Central memory CD8-positive, alpha-beta T cell (primary cell): ENCODE measurements around the gene PAH.

Experiments
- ATAC-seq: fragments of 150-1000 bp; cut with Tn5 transposase; replicated peaks from 2 replicates; pipeline ENCODE4 v1.10.0; 2022; ENCODE audit warnings: mild to moderate bottlenecking, moderate FRiP score, moderate number of reproducible peaks; ENCODE audit not compliant: poor library complexity, severe bottlenecking; ENCODE audit errors: extremely low read depth
- DNase-seq, 2 donors: peaks; one replicate each; pipeline ENCODE4 v3.0.0; 2021; ENCODE audit warnings: low spot score in 2 of 2
- H3K27ac Mint-ChIP-seq: one replicate; pipeline ENCODE4 v1.8.0; 2022; ENCODE audit warnings: low read depth, mild to moderate bottlenecking, moderate library complexity, mixed read lengths
- H3K27me3 Mint-ChIP-seq: one replicate; pipeline ENCODE4 v1.8.0; 2022; ENCODE audit warnings: mixed read lengths
- H3K36me3 Mint-ChIP-seq: one replicate; pipeline ENCODE4 v1.8.0; 2022; ENCODE audit warnings: mild to moderate bottlenecking, moderate library complexity, mixed read lengths; ENCODE audit not compliant: insufficient read depth
- H3K4me1 Mint-ChIP-seq: one replicate; pipeline ENCODE4 v1.8.0; 2022; ENCODE audit warnings: mixed read lengths
- H3K4me3 Mint-ChIP-seq: one replicate; pipeline ENCODE4 v1.8.0; 2022; ENCODE audit warnings: mild to moderate bottlenecking, moderate library complexity, mixed read lengths
- H3K9me3 Mint-ChIP-seq: one replicate; pipeline ENCODE4 v1.8.0; 2022; ENCODE audit warnings: mixed read lengths

The PAH gene

GRCh38 chr12:102876883-102877282 is 40.2 kb downstream of the PAH start:
- H3K27me3 Mint-ChIP-seq, result peaks cover 20% of the 10 kb centered on the region
- no peak overlapping the region for H3K4me3 Mint-ChIP-seq
- ATAC-seq (no peak), DNase-seq (no peak)
- H3K4me1 Mint-ChIP-seq, result no peaks in the 10 kb centered on the region
- H3K36me3 Mint-ChIP-seq, result no peaks in the 10 kb centered on the region
- no peak overlapping the region for H3K27ac Mint-ChIP-seq
- H3K9me3 Mint-ChIP-seq, result no peaks in the 10 kb centered on the region

GRCh38 chr12:102874819-102875218 is 42.2 kb downstream of the PAH start:
- Mint-ChIP-seq H3K4me3 (no peak overlapping the region), H3K9me3 (no peaks in the 10 kb centered on the region), H3K27me3 (peaks cover 10% of the 10 kb centered on the region), H3K27ac (no peak overlapping the region), H3K36me3 (no peaks in the 10 kb centered on the region), H3K4me1 (no peaks in the 10 kb centered on the region)
- DNase-seq (no peak), ATAC-seq (no peak)

- no peak for ATAC-seq
- DNase-seq, result no peak
- Mint-ChIP-seq H3K27me3 (peaks cover 2% of the 10 kb centered on the region), H3K36me3 (no peaks in the 10 kb centered on the region), H3K9me3 (no peaks in the 10 kb centered on the region), H3K27ac (no peak overlapping the region), H3K4me1 (no peaks in the 10 kb centered on the region), H3K4me3 (no peak overlapping the region)
Measured at GRCh38 chr12:102873077-102873476, 44.0 kb downstream of the PAH start.

GRCh38 chr12:102871014-102871413 is 46.0 kb downstream of the PAH start:
- no peak overlapping the region for H3K4me3 Mint-ChIP-seq
- no peaks in the 10 kb centered on the region for H3K36me3 Mint-ChIP-seq
- no peak for ATAC-seq
- no peaks in the 10 kb centered on the region for H3K4me1 Mint-ChIP-seq
- no peaks in the 10 kb centered on the region for H3K9me3 Mint-ChIP-seq
- H3K27me3 Mint-ChIP-seq, result no peaks in the 10 kb centered on the region
- no peak overlapping the region for H3K27ac Mint-ChIP-seq
- DNase-seq, result no peak

GRCh38 chr12:102869571-102869970 is 47.5 kb downstream of the PAH start:
- Mint-ChIP-seq H3K4me3 (no peak overlapping the region), H3K27me3 (no peaks in the 10 kb centered on the region), H3K36me3 (no peaks in the 10 kb centered on the region), H3K4me1 (no peaks in the 10 kb centered on the region), H3K9me3 (no peaks in the 10 kb centered on the region), H3K27ac (no peak overlapping the region)
- DNase-seq, result no peak
- no peak for ATAC-seq

GRCh38 chr12:102865821-102866615 is 51.0 kb downstream of the PAH start:
- no peaks in the 10 kb centered on the region for H3K27me3 Mint-ChIP-seq
- H3K27ac Mint-ChIP-seq, result no peak overlapping the region
- no peak overlapping the region for H3K4me3 Mint-ChIP-seq
- H3K4me1 Mint-ChIP-seq, result no peaks in the 10 kb centered on the region
- no peak for DNase-seq
- no peaks in the 10 kb centered on the region for H3K36me3 Mint-ChIP-seq
- no peaks in the 10 kb centered on the region for H3K9me3 Mint-ChIP-seq
- ATAC-seq, result no peak

- no peak for ATAC-seq
- DNase-seq, result no peak
- H3K4me3 Mint-ChIP-seq, result no peak overlapping the region
- no peaks in the 10 kb centered on the region for H3K36me3 Mint-ChIP-seq
- H3K4me1 Mint-ChIP-seq, result no peaks in the 10 kb centered on the region
- H3K27me3 Mint-ChIP-seq, result peaks cover 16% of the 10 kb centered on the region
- no peaks in the 10 kb centered on the region for H3K9me3 Mint-ChIP-seq
- H3K27ac Mint-ChIP-seq, result no peak overlapping the region
Measured at GRCh38 chr12:102862486-102862885, 54.6 kb downstream of the PAH start.

- DNase-seq, result no peak
- ATAC-seq, result no peak
- Mint-ChIP-seq H3K9me3 (peaks cover 15% of the 10 kb centered on the region), H3K4me1 (no peaks in the 10 kb centered on the region), H3K36me3 (no peaks in the 10 kb centered on the region), H3K4me3 (no peak overlapping the region), H3K27me3 (peaks cover 34% of the 10 kb centered on the region), H3K27ac (no peak overlapping the region)
Measured at GRCh38 chr12:102851246-102851645, 65.8 kb downstream of the PAH start.

- ATAC-seq, result no peak
- H3K4me3 Mint-ChIP-seq, result no peak overlapping the region
- no peaks in the 10 kb centered on the region for H3K36me3 Mint-ChIP-seq
- H3K9me3 Mint-ChIP-seq, result peaks cover 15% of the 10 kb centered on the region
- no peak overlapping the region for H3K27ac Mint-ChIP-seq
- peaks cover 32% of the 10 kb centered on the region for H3K27me3 Mint-ChIP-seq
- H3K4me1 Mint-ChIP-seq, result no peaks in the 10 kb centered on the region
- DNase-seq, result no peak
Measured at GRCh38 chr12:102849722-102850447, 67.2 kb downstream of the PAH start.

GRCh38 chr12:102848832-102849231 is 68.2 kb downstream of the PAH start:
- Mint-ChIP-seq H3K27ac (no peak overlapping the region), H3K36me3 (no peaks in the 10 kb centered on the region), H3K4me1 (no peaks in the 10 kb centered on the region), H3K4me3 (no peak overlapping the region), H3K27me3 (peaks cover 26% of the 10 kb centered on the region), H3K9me3 (peaks cover 15% of the 10 kb centered on the region)
- ATAC-seq (no peak), DNase-seq (no peak)

GRCh38 chr12:102847131-102847530 is 69.9 kb downstream of the PAH start:
- peaks cover 15% of the 10 kb centered on the region for H3K9me3 Mint-ChIP-seq
- peaks cover 37% of the 10 kb centered on the region for H3K27me3 Mint-ChIP-seq
- DNase-seq (no peak), ATAC-seq (no peak)
- H3K4me3 Mint-ChIP-seq, result no peak overlapping the region
- H3K36me3 Mint-ChIP-seq, result no peaks in the 10 kb centered on the region
- no peak overlapping the region for H3K27ac Mint-ChIP-seq
- H3K4me1 Mint-ChIP-seq, result no peaks in the 10 kb centered on the region

- DNase-seq (no peak), ATAC-seq (no peak)
- Mint-ChIP-seq H3K27me3 (no peaks in the 10 kb centered on the region), H3K9me3 (no peaks in the 10 kb centered on the region), H3K4me1 (no peaks in the 10 kb centered on the region), H3K4me3 (no peak overlapping the region), H3K36me3 (no peaks in the 10 kb centered on the region), H3K27ac (no peak overlapping the region)
Measured at GRCh38 chr12:102833687-102834441, 83.2 kb downstream of the PAH start.
